NCI-H1417 (cell line): ENCODE data around the gene MFAP2.

Experiments
- DNase-seq, 3 experiments: peaks; one replicate each; lab custom pipeline; 2025; lab: John Stamatoyannopoulos, UW

MFAP2 gene

GRCh38 chr1:16980473-16981268, at the start of gene MFAP2:
Gene MFAP2 (minus strand): TSS chr1:16980620. CDS start chr1:16978273, 2,347 bp downstream.
- peak in 2 of 3 experiments; percentile 25 to 40 for DNase-seq

GRCh38 chr1:17030206-17030605, 49.8 kb upstream of the MFAP2 start:
- peak in 1 of 3 experiments; percentile 15 for DNase-seq

GRCh38 chr1:17028662-17029188, 48.3 kb upstream of the MFAP2 start:
- no peak for DNase-seq

GRCh38 chr1:17027900-17028299, 47.5 kb upstream of the MFAP2 start:
- DNase-seq, result no peak

- no peak for DNase-seq
These were observed 47.0 kb upstream of the MFAP2 start for GRCh38 chr1:17027403-17027802.

DNA sequence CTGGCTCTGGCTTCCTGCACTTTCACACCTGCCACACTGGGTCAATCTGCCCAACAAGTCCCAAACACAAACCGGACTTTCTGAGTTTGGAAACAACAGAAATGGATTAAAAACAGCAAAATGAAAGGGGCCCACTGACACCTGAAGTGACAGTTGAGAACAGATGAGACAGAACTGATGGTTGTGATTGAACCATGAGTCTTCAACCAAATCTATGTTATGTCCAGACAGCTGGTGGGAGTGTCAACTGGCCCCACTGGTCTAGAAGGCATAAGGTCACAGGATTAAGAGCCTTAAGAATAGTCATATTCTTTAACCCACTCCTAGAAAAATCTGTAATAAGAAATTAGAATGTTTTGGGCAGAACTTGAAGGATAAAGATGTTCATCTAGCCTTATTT, 44.3 kb upstream of the MFAP2 start:
- no peak for DNase-seq

DNA sequence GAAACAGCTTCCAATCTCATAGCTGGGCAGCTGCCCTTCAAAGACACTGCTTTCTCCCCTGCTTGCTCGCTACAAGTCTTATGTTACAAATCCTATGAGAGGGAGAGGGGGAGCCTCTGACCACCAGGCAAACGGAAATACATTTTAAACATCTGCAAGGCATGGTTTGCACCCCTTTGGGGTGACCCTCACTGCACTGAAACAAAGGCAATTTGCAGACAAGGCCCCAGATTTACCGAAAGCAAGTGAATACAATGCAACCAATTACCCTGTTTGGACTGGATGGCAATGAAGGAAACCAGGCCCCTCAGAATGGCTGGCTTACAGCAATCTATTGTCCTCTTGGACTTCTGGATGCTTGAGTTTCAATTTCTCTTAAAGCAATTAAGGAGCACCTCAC, 43.2 kb upstream of the MFAP2 start:
- DNase-seq, result no peak

DNA sequence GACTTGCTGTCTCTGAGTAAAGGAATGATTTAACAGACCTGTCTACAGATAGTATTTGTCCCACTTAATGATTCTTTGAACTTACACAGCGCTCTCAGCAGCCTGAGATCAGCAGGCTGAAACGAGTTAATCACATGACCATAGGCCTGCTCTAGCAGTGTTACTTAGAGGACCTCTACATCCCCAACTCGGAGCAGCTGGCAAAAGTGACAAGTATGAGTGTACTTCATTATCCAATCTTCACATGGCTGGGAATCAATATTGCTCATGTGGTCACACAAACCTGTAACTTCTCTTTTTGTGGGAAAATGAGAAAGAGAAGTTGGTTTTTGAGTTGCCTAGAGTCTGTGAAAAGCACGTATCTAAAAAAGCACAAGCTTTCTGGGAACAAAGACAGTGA, 42.7 kb upstream of the MFAP2 start:
- DNase-seq, result no peak

DNA sequence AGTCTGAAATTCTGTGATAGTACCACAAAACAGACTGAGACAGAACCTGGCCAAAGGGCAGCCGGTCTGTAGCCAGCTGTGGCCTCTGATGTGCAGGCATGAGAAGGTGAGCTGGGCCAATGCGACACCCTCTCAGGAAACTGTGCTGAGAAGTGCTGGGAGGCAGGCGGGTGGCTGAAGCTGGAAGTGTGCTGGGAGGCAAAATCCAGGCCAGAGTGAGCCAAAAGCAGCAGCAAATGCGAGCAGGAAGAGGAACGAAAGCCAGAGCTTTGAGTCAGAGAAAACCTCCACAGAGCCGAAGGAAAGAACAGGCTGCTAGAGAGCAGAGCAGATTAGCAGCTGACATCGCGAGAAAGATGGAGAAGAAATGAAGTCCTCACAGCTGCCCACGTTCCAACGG, 41.5 kb upstream of the MFAP2 start:
- no peak for DNase-seq

DNA sequence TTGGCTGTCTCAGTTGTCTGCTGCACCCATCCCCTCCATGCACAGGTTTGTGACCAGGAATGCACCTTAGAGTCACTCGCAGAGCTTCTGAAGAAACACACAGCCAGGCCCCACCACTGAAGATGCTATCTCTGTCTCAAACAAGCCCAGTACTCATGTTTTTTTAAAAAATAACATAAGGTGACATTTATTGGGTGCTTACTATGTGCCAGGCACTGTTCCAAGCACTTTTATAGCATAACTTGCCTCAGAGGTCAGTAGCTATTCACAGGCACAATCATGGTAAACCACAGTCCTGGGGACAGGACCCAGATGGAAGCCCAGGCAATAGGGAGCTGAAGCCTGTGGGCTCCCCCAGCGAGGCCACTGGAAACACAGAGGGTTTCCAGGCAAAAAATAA, 40.1 kb upstream of the MFAP2 start:
- no peak for DNase-seq

DNA sequence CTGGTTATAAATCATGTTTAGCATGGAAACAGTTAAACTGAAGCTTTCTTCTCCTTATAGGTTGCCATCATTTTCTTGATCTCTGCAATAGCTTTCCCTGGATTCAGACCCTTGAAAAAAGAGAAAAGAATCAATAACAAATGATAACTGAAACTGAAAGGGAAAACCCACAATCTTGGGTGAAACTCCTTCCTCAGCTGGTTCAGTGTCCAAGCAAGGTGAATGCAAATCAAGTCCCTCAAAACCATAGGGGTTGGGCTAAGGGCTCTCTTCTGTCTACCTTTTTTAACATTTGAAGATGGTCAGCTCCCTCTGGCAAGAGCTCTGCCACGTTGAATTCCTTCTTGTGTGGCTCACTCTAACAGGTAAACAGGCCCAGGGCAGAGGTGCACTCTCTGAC, 38.4 kb upstream of the MFAP2 start:
- no peak for DNase-seq

GRCh38 chr1:17017435-17017834, 37.0 kb upstream of the MFAP2 start:
- DNase-seq, result no peak

GRCh38 chr1:17016317-17016661, 35.9 kb upstream of the MFAP2 start:
- DNase-seq, result no peak

- no peak for DNase-seq
These were observed 34.5 kb upstream of the MFAP2 start for GRCh38 chr1:17014671-17015567.

DNA sequence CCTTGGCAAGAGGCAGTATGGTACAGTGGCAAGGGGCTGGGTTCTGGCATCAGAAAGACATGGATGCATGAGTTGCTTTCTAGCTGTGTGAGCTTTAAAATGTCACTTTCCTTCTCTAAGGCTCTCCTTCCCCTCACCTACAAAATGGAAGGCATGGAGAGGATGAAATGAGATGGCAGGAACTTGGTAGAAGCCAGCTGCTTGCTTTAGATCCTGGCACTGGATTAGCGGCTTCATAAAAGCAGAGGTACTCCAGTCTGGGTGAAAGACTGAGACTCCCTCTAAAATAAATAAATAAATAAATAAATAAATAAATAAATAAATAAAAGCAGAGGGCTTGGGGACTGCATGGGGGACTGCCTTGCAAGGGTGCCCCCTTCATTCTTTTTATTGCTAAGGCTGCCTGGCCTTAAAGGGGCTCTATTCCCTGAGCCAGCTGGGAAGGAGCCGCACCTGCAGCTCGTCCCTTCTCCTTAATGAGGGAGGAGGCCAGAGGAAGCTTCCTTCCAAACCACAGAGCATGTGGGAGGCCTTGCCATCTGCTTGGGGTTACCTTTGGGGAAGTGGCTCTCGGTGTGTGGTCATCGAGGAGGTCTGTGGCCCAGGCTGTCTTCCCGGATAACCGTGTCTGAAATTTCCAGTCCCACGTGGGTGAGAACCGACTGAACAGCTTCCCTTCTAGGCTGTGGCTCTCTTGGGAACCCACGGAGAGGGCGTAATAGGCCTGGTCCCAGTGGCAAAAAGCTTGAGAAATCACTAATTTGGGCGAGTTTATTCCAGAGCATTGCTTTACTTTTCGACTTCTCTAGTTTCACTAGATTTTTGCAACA, 33.3 kb upstream of the MFAP2 start:
- no peak for DNase-seq

DNA sequence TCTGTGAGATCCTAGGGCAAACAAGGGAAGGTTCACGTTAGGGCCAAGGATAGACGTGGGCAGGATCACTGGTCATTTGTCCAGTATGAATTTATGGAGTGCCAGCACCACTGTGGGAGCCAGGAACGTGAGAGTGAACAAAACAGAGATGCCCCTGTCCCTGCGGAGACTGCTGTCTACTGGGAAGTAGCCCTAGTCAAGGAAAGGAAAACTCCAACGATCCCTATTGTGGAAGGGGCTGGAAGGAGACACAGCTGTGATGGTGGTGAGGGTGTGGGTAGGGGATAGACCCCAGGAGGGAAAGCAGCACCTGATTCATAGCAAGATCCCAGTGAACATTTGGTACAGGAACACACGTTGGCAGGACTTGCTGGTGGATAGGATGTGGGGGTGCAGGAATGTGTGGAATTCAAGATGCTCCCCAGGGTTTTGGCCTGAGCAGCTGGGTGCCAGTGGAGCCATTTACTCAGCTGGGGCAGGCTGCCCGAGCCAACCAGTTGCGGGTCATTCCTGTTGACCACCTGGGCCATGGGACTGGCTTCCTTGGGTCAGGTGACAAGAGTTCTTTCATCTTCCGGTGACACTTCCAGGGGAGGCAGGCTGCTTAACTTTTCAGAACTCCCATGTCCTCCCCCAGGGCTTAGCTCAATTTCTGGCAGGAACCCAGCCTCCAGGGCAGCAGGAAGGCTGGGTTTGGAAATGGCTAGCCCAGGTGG, 32.5 kb upstream of the MFAP2 start:
- no peak for DNase-seq

DNA sequence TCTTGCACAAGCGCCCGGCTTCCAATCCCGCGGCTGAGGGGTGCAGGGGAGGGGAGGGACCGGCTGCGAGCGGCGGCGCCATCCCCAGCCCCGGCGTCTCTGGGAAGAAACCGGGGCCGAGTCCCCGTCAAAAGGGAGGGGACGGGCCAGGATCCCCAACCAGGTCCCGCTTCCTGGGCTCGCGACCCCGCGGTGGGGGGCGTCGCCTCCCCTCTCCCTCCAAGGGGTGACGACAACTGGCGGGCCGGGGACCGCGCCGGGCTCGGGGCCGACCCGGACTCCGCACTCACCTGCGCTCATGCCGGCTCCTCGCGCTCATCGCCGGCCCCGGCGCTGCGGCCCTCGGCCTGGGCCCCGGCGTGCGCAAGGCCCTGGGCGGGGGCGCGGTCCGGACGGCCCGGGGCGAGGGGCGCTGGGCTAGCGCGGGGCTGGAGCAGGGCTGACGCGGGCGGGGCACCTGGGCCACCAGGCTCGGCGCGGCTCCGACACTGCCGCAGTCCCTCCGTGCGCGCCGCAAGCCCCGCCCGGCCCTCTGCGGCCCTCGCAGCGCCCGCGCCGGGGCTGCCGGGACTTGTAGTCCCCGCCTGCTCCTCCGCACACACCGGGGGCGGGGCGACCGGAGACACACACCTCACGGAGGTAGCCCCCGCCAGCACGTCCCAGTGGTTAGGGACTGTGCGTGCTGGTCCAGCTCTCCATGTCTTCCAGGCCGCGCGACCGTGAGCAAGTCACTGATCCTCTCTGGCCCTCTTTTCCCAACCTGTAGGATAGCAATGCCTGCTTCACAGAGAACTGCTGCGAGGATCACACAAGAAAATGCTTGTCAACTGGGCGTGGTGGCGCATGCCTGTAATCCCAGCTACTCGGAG, 31.3 kb upstream of the MFAP2 start, which contains the start of gene ATP13A2:
ATP13A2 (minus strand) TSS at position 490 of the 869 bp plus-strand sequence; CDS start at position 300, 190 bp downstream.
- DNase-seq, result peak; percentile 90 to 92 (median 92)

DNA sequence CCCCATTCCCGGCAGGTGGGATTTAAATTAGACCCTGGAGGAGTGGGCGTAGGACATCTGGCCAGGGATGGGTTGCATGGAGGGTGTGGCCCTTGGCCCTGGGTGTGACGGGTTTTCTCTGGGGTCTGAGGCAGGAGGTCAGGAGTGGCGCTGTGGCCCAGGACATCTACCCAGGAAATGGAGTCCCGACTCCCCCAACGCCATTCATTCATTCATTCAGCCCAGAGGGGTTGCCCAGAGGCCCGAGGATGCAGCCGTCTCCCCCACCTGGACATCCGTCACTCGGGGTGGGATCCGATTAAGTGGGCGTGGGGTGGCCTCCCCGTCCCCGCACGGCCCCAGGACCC, 30.6 kb upstream of the MFAP2 start:
- no peak for DNase-seq

- no peak for DNase-seq
These were observed 29.3 kb upstream of the MFAP2 start for GRCh38 chr1:17009706-17010105.

DNA sequence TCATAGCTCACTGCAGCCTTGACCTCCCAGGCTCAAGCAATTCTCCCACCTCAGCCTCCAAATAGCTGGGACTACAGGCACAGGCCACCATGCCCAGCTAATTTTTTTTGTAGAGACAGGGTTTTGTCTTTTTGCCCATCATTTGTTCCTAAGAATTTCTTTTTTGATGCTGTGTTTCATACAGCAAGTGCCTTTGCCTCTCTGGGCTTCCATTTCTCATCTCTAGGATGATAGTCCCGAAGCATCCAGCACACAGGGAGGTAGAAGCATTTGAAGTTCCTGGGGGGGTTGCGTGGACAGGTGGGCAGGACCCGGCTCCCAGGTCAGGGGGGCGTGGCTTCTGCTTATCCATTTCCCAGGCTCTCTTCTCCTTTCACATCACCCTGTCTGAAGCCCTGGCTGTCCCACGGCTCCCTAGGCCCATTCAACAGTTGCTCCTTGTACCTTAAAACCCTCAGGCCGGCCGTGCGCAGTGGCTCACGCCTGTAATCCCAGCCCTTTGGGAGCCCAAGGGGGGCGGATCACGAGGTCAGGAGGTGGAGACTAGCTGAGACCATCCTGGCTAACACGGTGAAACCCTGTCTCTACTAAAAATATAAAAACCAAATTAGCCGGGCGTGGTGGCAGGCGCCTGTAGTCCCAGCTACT, 27.9 kb upstream of the MFAP2 start:
- DNase-seq, result no peak
